Caco-2 (cell line): ENCODE data around the gene DPF1. TPM values are rescaled to one million over a fixed set of nuclear protein-coding genes. Genes with fewer than 3 reads are reported as not detected.

Source experiments
- BruUV-seq: library from RNA; stranded (reverse); fragments of 400-500 nt; replicated peaks from 2 replicates; lab custom pipeline; 2021; lab: Mats Ljungman, UMichigan
- CTCF ChIA-PET: fragments of 300-600 bp; sonication (Branson Sonifier 250); formaldehyde crosslinking; loops from one replicate; lab custom pipeline; 2022; ENCODE audit warnings: antibody characterized with exemption; lab: Charles Lee
- POLR2A ChIA-PET: fragments of 300-600 bp; sonication (Branson Sonifier 250); formaldehyde crosslinking; loops from one replicate; lab custom pipeline; 2022; ENCODE audit warnings: antibody characterized with exemption; lab: Charles Lee
- DNase-seq, 2 experiments: peaks; one replicate each; pipeline versions ENCODE4 v3.0.0 to v3.0.0-alpha.2; 2020 to 2022
- H3K27me3 ChIP-seq: replicated peaks from 2 replicates; pipeline ENCODE4 v1.6.0; 2011; ENCODE audit warnings: low read length; ENCODE audit not compliant: control insufficient read depth, insufficient read depth
- H3K36me3 ChIP-seq: 2 replicates; pipeline ENCODE4 v1.5.1; 2011; ENCODE audit warnings: low read length; ENCODE audit not compliant: control insufficient read depth, insufficient read depth
- H3K4me1 ChIP-seq: fragments of 250-450 bp; sonication (Bioruptor Pico); 2 replicates; pipeline ENCODE4 v1.5.1; 2020; ENCODE audit warnings: mild to moderate bottlenecking
- H3K4me3 ChIP-seq: 2 replicates; pipeline ENCODE4 v1.5.1; 2011; ENCODE audit warnings: low read depth, mild to moderate bottlenecking, control low read depth, low read length
- H3K9me3 ChIP-seq: fragments of 250-450 bp; sonication (Bioruptor Pico); 2 replicates; pipeline ENCODE4 v1.5.1; 2020; ENCODE audit warnings: mild to moderate bottlenecking, moderate library complexity
- H3K27ac Mint-ChIP-seq: one replicate; pipeline ENCODE4 v1.8.0; 2022; ENCODE audit warnings: mixed read lengths; ENCODE audit not compliant: unreplicated experiment
- H3K27me3 Mint-ChIP-seq: one replicate; pipeline ENCODE4 v1.8.0; 2022; ENCODE audit warnings: mixed read lengths; ENCODE audit not compliant: insufficient read depth, unreplicated experiment
- H3K36me3 Mint-ChIP-seq: one replicate; pipeline ENCODE4 v1.8.0; 2022; ENCODE audit warnings: mild to moderate bottlenecking, mixed read lengths; ENCODE audit not compliant: insufficient read depth, unreplicated experiment
- H3K4me1 Mint-ChIP-seq: one replicate; pipeline ENCODE4 v1.8.0; 2022; ENCODE audit warnings: low read depth, mixed read lengths; ENCODE audit not compliant: unreplicated experiment
- H3K4me3 Mint-ChIP-seq: one replicate; pipeline ENCODE4 v1.8.0; 2022; ENCODE audit warnings: mild to moderate bottlenecking, moderate library complexity, mixed read lengths; ENCODE audit not compliant: unreplicated experiment
- H3K9me3 Mint-ChIP-seq: one replicate; pipeline ENCODE4 v1.8.0; 2022; ENCODE audit warnings: mixed read lengths; ENCODE audit not compliant: unreplicated experiment
- intact Hi-C: fragments of 100-400 bp; cut with micrococcal nuclease; formaldehyde crosslinking; loops from one replicate; pipeline ENCODE4 v1.10.0; 2022; ENCODE audit not compliant: unreplicated experiment
- total RNA-seq: library from RNA; stranded (reverse); gene quantifications from 2 replicates; pipeline ENCODE4 v1.2.3, GENCODE V29; 2022
- TF ChIP-seq, protein P1 (sequence below), 2 experiments: fragments of 200-600 bp in 1 of 2; IDR thresholded peaks; 1 replicate in 1 of 2; 2 replicates in 1 of 2; pipeline versions ENCODE4 v1.5.1 to v1.8.0; 2011 to 2022; ENCODE audit warnings: antibody characterized with exemption in 1 of 2, control low read depth in 1 of 2, inconsistent platforms in 1 of 2, low read depth in 1 of 2, low read length in 1 of 2, mild to moderate bottlenecking in 1 of 2, moderate library complexity in 1 of 2; ENCODE audit not compliant: insufficient read depth in 1 of 2, severe bottlenecking in 1 of 2, unreplicated experiment in 1 of 2

The DPF1 gene
- total RNA-seq, 1 experiment from 2014 or later, result 5.0 TPM

- Mint-ChIP-seq H3K36me3 (peaks cover 60% of the 10 kb centered on the region), H3K9me3 (no peaks in the 10 kb centered on the region), H3K27ac (no peak overlapping the region), H3K27me3 (no peaks in the 10 kb centered on the region), H3K4me1 (peaks cover 10% of the 10 kb centered on the region), H3K4me3 (no peak overlapping the region)
- Histone ChIP-seq H3K4me3 (no peak overlapping the region), H3K9me3 (no peaks in the 10 kb centered on the region), H3K36me3 (no peaks in the 10 kb centered on the region), H3K4me1 (no peaks in the 10 kb centered on the region), H3K27me3 (no peaks in the 10 kb centered on the region)
- CTCF ChIA-PET, result no interaction called here
- BruUV-seq, result no TSS peak
- DNase-seq, result no peak
- intact Hi-C loops, result no loop called here
- POLR2A ChIA-PET, result no interaction called here
- TF ChIP-seq, protein P1, sequence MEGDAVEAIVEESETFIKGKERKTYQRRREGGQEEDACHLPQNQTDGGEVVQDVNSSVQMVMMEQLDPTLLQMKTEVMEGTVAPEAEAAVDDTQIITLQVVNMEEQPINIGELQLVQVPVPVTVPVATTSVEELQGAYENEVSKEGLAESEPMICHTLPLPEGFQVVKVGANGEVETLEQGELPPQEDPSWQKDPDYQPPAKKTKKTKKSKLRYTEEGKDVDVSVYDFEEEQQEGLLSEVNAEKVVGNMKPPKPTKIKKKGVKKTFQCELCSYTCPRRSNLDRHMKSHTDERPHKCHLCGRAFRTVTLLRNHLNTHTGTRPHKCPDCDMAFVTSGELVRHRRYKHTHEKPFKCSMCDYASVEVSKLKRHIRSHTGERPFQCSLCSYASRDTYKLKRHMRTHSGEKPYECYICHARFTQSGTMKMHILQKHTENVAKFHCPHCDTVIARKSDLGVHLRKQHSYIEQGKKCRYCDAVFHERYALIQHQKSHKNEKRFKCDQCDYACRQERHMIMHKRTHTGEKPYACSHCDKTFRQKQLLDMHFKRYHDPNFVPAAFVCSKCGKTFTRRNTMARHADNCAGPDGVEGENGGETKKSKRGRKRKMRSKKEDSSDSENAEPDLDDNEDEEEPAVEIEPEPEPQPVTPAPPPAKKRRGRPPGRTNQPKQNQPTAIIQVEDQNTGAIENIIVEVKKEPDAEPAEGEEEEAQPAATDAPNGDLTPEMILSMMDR (IDR thresholded peaks at IDR 0.05; ENCODE audit: insufficient read depth in 1 of 2, low read depth in 1 of 2, low read length in 1 of 2, severe bottlenecking in 1 of 2, unreplicated experiment in 1 of 2), result peak in 1 of 2 experiments; percentile 20
Measured at GRCh38 chr19:38211151-38211591, 12.9 kb downstream of the DPF1 start.

GRCh38 chr19:38210458-38210987, 13.5 kb downstream of the DPF1 start:
- TF ChIP-seq, protein P1 (IDR thresholded peaks at IDR 0.05; ENCODE audit: insufficient read depth in 1 of 2, low read depth in 1 of 2, low read length in 1 of 2, severe bottlenecking in 1 of 2, unreplicated experiment in 1 of 2), result no peak
- ChIA-PET POLR2A (no interaction called here), CTCF (no interaction called here)
- H3K36me3 ChIP-seq, result peaks cover 2% of the 10 kb centered on the region; the same call in 1 of the 2 replicates
- no peaks in the 10 kb centered on the region for H3K9me3 Mint-ChIP-seq
- no peaks in the 10 kb centered on the region for H3K4me1 ChIP-seq
- H3K4me1 Mint-ChIP-seq, result peaks cover 10% of the 10 kb centered on the region
- no peak overlapping the region for H3K4me3 ChIP-seq
- H3K27ac Mint-ChIP-seq, result no peak overlapping the region
- intact Hi-C loops, result no loop called here
- no peaks in the 10 kb centered on the region for H3K27me3 Mint-ChIP-seq
- DNase-seq, result no peak
- H3K27me3 ChIP-seq, result no peaks in the 10 kb centered on the region
- peaks cover 61% of the 10 kb centered on the region for H3K36me3 Mint-ChIP-seq
- no TSS peak for BruUV-seq
- H3K9me3 ChIP-seq, result no peaks in the 10 kb centered on the region
- H3K4me3 Mint-ChIP-seq, result no peak overlapping the region

DNA sequence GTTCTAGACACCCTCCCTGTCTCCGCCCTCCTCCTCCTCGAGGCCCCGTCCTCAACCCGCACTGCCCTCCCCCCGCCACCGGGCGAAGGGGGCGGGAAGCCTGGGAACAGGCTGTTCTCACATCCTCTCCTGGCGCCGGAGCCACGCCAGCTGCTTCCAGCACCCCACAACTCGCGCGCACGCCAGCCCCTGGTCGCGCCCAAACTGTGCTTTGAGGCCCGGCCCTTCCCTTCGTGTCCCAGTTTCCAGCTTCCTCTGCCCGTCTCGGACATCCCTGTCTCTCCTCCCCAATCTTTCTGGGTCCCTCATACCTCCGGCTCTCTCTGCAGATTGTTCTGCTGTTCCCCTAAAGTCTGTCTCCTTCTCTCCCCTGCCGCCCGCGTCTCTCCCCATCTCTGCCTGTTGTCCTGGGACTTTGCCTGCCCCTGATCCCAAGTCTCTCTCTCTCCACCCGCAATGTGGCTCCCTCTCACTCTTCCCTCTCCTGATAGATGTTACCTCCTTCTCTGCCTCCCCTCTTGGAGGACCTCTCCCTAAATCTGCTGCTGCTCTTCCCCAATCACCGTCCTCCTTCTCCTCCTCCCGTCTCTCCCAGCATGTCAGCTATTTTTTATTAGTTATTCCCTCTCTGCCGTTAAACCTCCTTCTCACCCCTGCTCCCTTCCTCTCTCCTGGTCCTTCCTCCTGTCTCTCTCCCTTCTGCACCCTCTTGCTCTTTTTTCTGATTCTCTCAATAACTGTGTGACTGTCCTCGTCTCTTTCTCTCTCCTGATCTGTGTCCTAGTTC, 14.2 kb downstream of the DPF1 start:
- POLR2A ChIA-PET, result no interaction called here
- H3K4me3 Mint-ChIP-seq, result no peak overlapping the region

More for the DNA sequence above, 14.2 kb downstream of the DPF1 start:
- Mint-ChIP-seq H3K9me3 (no peaks in the 10 kb centered on the region), H3K27me3 (no peaks in the 10 kb centered on the region), H3K36me3 (peaks cover 61% of the 10 kb centered on the region), H3K27ac (no peak overlapping the region), H3K4me1 (peaks cover 10% of the 10 kb centered on the region)
- no TSS peak for BruUV-seq
- intact Hi-C loops, result no loop called here
- no peaks in the 10 kb centered on the region for H3K4me1 ChIP-seq
- TF ChIP-seq, protein P1 (IDR thresholded peaks at IDR 0.05; ENCODE audit: insufficient read depth in 1 of 2, low read depth in 1 of 2, low read length in 1 of 2, severe bottlenecking in 1 of 2, unreplicated experiment in 1 of 2), result no peak
- peak in 1 of 2 experiments; percentile 42 for DNase-seq
- no peaks in the 10 kb centered on the region for H3K9me3 ChIP-seq
- CTCF ChIA-PET, result no interaction called here
- peaks cover 2% of the 10 kb centered on the region; the same call in 1 of the 2 replicates for H3K36me3 ChIP-seq
- H3K27me3 ChIP-seq, result no peaks in the 10 kb centered on the region
- H3K4me3 ChIP-seq, result no peak overlapping the region
